Type B pancreatic cell (in vitro differentiated cells): ENCODE data around the gene TOR1AIP1. TPM values are rescaled to one million over a fixed set of nuclear protein-coding genes. Genes with fewer than 3 reads are reported as not detected.

ENCODE experiments used
- DNase-seq: peaks from one replicate; pipeline ENCODE4 v3.0.0; 2021; ENCODE audit warnings: mixed read lengths; ENCODE audit not compliant: unreplicated experiment; ENCODE audit errors: extremely low spot score
- H3K27ac Mint-ChIP-seq: 2 replicates; pipeline ENCODE4 v1.8.0; 2021; ENCODE audit warnings: mild to moderate bottlenecking, mixed read lengths
- H3K27me3 Mint-ChIP-seq: 2 replicates; pipeline ENCODE4 v1.8.0; 2021; ENCODE audit warnings: mixed read lengths
- H3K36me3 Mint-ChIP-seq: 2 replicates; pipeline ENCODE4 v1.8.0; 2021; ENCODE audit warnings: mixed read lengths
- H3K4me1 Mint-ChIP-seq: one replicate; pipeline ENCODE4 v1.8.0; 2021; ENCODE audit warnings: mixed read lengths; ENCODE audit not compliant: unreplicated experiment
- H3K4me3 Mint-ChIP-seq: 2 replicates; pipeline ENCODE4 v1.8.0; 2021; ENCODE audit warnings: mild to moderate bottlenecking, mixed read lengths
- H3K9me3 Mint-ChIP-seq: 2 replicates; pipeline ENCODE4 v1.8.0; 2021; ENCODE audit warnings: mixed read lengths
- CTCF ChIP-seq: fragments of 200-600 bp; sonication (generic); conservative IDR thresholded peaks from 2 replicates; pipeline ENCODE4 v1.5.0; 2021; ENCODE audit warnings: antibody characterized with exemption, mild to moderate bottlenecking
- total RNA-seq: library from RNA; stranded (reverse); gene quantifications from 2 replicates; pipeline ENCODE4 v1.2.1, GENCODE V29; 2021; ENCODE audit warnings: low replicate concordance

TOR1AIP1 gene
- total RNA-seq, 1 donor from 2014 or later = 22.7 TPM

- no peaks in the 10 kb centered on the region for H3K36me3 Mint-ChIP-seq
- no peak for DNase-seq
- TF ChIP-seq CTCF = no peak
- H3K4me1 Mint-ChIP-seq = peaks cover 11% of the 10 kb centered on the region
- H3K4me3 Mint-ChIP-seq = no peak overlapping the region
- H3K9me3 Mint-ChIP-seq = no peaks in the 10 kb centered on the region
- H3K27me3 Mint-ChIP-seq = peaks cover 1% of the 10 kb centered on the region
- no peak overlapping the region for H3K27ac Mint-ChIP-seq
Observed at GRCh38 chr1:179930867-179931266, 48.8 kb downstream of the TOR1AIP1 start.

GRCh38 chr1:179933219-179933618, 51.1 kb downstream of the TOR1AIP1 start:
- TF ChIP-seq CTCF = no peak
- DNase-seq = no peak
- Mint-ChIP-seq H3K9me3 (no peaks in the 10 kb centered on the region), H3K4me1 (peaks cover 11% of the 10 kb centered on the region), H3K4me3 (no peak overlapping the region), H3K27ac (no peak overlapping the region), H3K36me3 (no peaks in the 10 kb centered on the region), H3K27me3 (peaks cover 3% of the 10 kb centered on the region)

- H3K36me3 Mint-ChIP-seq = no peaks in the 10 kb centered on the region
Observed at GRCh38 chr1:179935909-179936496, 53.9 kb downstream of the TOR1AIP1 start.

GRCh38 chr1:179937668-179938254, 55.7 kb downstream of the TOR1AIP1 start:
- H3K4me1 Mint-ChIP-seq = peaks cover 8% of the 10 kb centered on the region
- H3K27me3 Mint-ChIP-seq = peaks cover 3% of the 10 kb centered on the region
- TF ChIP-seq CTCF = no peak
- H3K9me3 Mint-ChIP-seq = no peaks in the 10 kb centered on the region
- H3K27ac Mint-ChIP-seq = no peak overlapping the region
- no peak for DNase-seq
- no peak overlapping the region for H3K4me3 Mint-ChIP-seq
- H3K36me3 Mint-ChIP-seq = no peaks in the 10 kb centered on the region

More at GRCh38 chr1:179935909-179936496, 53.9 kb downstream of the TOR1AIP1 start:
- H3K9me3 Mint-ChIP-seq = no peaks in the 10 kb centered on the region
- DNase-seq = no peak
- H3K4me1 Mint-ChIP-seq = peaks cover 8% of the 10 kb centered on the region
- H3K27ac Mint-ChIP-seq = no peak overlapping the region
- TF ChIP-seq CTCF = no peak
- peaks cover 3% of the 10 kb centered on the region for H3K27me3 Mint-ChIP-seq
- no peak overlapping the region for H3K4me3 Mint-ChIP-seq

- Mint-ChIP-seq H3K4me1 (peaks cover 8% of the 10 kb centered on the region), H3K27ac (no peak overlapping the region), H3K9me3 (no peaks in the 10 kb centered on the region), H3K4me3 (no peak overlapping the region), H3K36me3 (no peaks in the 10 kb centered on the region), H3K27me3 (peaks cover 3% of the 10 kb centered on the region)
- DNase-seq = no peak
- TF ChIP-seq CTCF = no peak
Observed at GRCh38 chr1:179938752-179939151, 56.7 kb downstream of the TOR1AIP1 start.
